Panc1 (cell line): ENCODE measurements around the gene CHURC1.

Experiments used
- CTCF ChIP-seq: fragments of 450-650 bp; IDR thresholded peaks from 2 replicates; pipeline ENCODE4 v1.5.1; 2017; ENCODE audit warnings: mild to moderate bottlenecking
- POLR2AphosphoS5 ChIP-seq: IDR thresholded peaks from 2 replicates; pipeline ENCODE4 v1.6.1; 2012; ENCODE audit warnings: mild to moderate bottlenecking, low read depth, low read length, moderate library complexity

- TF ChIP-seq CTCF = no peak
- TF ChIP-seq POLR2AphosphoS5 = no peak
Observed at GRCh38 chr14:64955297-64955696, 41.0 kb downstream of the CHURC1 start.
